ENCODE data around the gene NCOA7.
"Not testable (repeated sequence)": the region's sequence is repeated elsewhere in the genome, so short reads cannot be mapped to it uniquely, and the experiment has no call there.

NCOA7 gene

GRCh38 chr6:125948455-125948854, 157.7 kb downstream of the NCOA7 start:
- no peak for DNase-seq (ENCODE audit: low read depth)

- no peak for DNase-seq (ENCODE audit: low read depth)
Measured at GRCh38 chr6:125949069-125949468, 158.3 kb downstream of the NCOA7 start.

- no peak for DNase-seq (ENCODE audit: low read depth)
Measured at GRCh38 chr6:125950293-125950692, 159.5 kb downstream of the NCOA7 start.

GRCh38 chr6:125950716-125951115, 160.0 kb downstream of the NCOA7 start:
- DNase-seq (ENCODE audit: low read depth): not testable (repeated sequence)

GRCh38 chr6:125951323-125951722, 160.6 kb downstream of the NCOA7 start:
- DNase-seq (ENCODE audit: low read depth): no peak

- no peak for DNase-seq (ENCODE audit: low read depth)
Measured at GRCh38 chr6:125952764-125953501, 162.2 kb downstream of the NCOA7 start.

- DNase-seq (ENCODE audit: low read depth): peak; percentile 0
Measured at GRCh38 chr6:125953502-125953875, 162.7 kb downstream of the NCOA7 start.

GRCh38 chr6:125954735-125955339, 164.1 kb downstream of the NCOA7 start:
- no peak for DNase-seq (ENCODE audit: low read depth)

GRCh38 chr6:125955973-125956372, 165.2 kb downstream of the NCOA7 start:
- DNase-seq (ENCODE audit: low read depth): no peak

- DNase-seq (ENCODE audit: low read depth): peak; percentile 98
Measured at GRCh38 chr6:125956506-125957390, 166.0 kb downstream of the NCOA7 start, which contains the start of gene HINT3. Gene HINT3, plus strand, starts transcription at chr6:125956770. Its CDS starts 208 bp downstream, at chr6:125956978.

GRCh38 chr6:125957391-125957693, 166.6 kb downstream of the NCOA7 start:
- DNase-seq (ENCODE audit: low read depth): no peak

GRCh38 chr6:125957845-125958244, 167.1 kb downstream of the NCOA7 start:
- DNase-seq (ENCODE audit: low read depth): no peak

- no peak for DNase-seq (ENCODE audit: low read depth)
Measured at GRCh38 chr6:125959041-125959440, 168.3 kb downstream of the NCOA7 start.

GRCh38 chr6:125961117-125961516, 170.4 kb downstream of the NCOA7 start:
- no peak for DNase-seq (ENCODE audit: low read depth)

GRCh38 chr6:125962900-125963497, 172.2 kb downstream of the NCOA7 start:
- DNase-seq (ENCODE audit: low read depth): no peak

- no peak for DNase-seq (ENCODE audit: low read depth)
Measured at GRCh38 chr6:125963817-125964216, 173.1 kb downstream of the NCOA7 start.

- DNase-seq (ENCODE audit: low read depth): no peak
Measured at GRCh38 chr6:125966569-125966968, 175.8 kb downstream of the NCOA7 start.

GRCh38 chr6:125968493-125968892, 177.7 kb downstream of the NCOA7 start:
- no peak for DNase-seq (ENCODE audit: low read depth)

GRCh38 chr6:125970760-125971159, 180.0 kb downstream of the NCOA7 start:
- DNase-seq (ENCODE audit: low read depth): no peak

- not testable (repeated sequence) for DNase-seq (ENCODE audit: low read depth)
Measured at GRCh38 chr6:125972478-125972877, 181.7 kb downstream of the NCOA7 start.

GRCh38 chr6:125974214-125974866, 183.6 kb downstream of the NCOA7 start:
- no peak for DNase-seq (ENCODE audit: low read depth)

- no peak for DNase-seq (ENCODE audit: low read depth)
Measured at GRCh38 chr6:125979101-125979500, 188.3 kb downstream of the NCOA7 start.

Measured in activated T-helper 9 cell treated with anti-CD3 and anti-CD28 coated beads, Interleukin-2, amount 50 U/mL, for 16 hours (primary cell).